HepG2 (cell line): ENCODE results near the gene ANKS4B. TPM values are rescaled to one million over a fixed set of nuclear protein-coding genes. Genes with fewer than 3 reads are reported as not detected.

ENCODE experiments used
- FOXA1 ChIP-seq, 2 experiments: fragments of 450-650 bp in 1 of 2; sonication (generic) in 1 of 2; formaldehyde crosslinking in 1 of 2; IDR thresholded peaks; 2 replicates each; pipeline versions ENCODE4 v1.4.0 to v1.6.1; 2016 to 2020; ENCODE audit warnings: missing genetic modification reagents in 1 of 2
- IKZF5 ChIP-seq: IDR thresholded peaks from 2 replicates; pipeline ENCODE4 v1.6.1; 2018; ENCODE audit warnings: missing genetic modification reagents, mild to moderate bottlenecking, missing compliant biosample characterization
- NPAS2 ChIP-seq: sonication (generic); formaldehyde crosslinking; IDR thresholded peaks from 2 replicates; pipeline ENCODE4 v1.8.0; 2022; ENCODE audit warnings: mild to moderate bottlenecking, missing genetic modification reagents, borderline replicate concordance
- PITX1 ChIP-seq: sonication (generic); formaldehyde crosslinking; IDR thresholded peaks from 2 replicates; pipeline ENCODE4 v1.5.1; 2020; ENCODE audit warnings: mild to moderate bottlenecking, missing genetic modification reagents
- TMF1 ChIP-seq: sonication (generic); formaldehyde crosslinking; IDR thresholded peaks from 2 replicates; pipeline ENCODE4 v1.8.1; 2022; ENCODE audit warnings: low read depth, missing genetic modification reagents
- ZFP37 ChIP-seq: sonication (generic); formaldehyde crosslinking; IDR thresholded peaks from 2 replicates; pipeline ENCODE4 v1.4.0; 2020; ENCODE audit warnings: missing genetic modification reagents, borderline replicate concordance
- ZKSCAN5 ChIP-seq: sonication (generic); formaldehyde crosslinking; IDR thresholded peaks from 2 replicates; pipeline ENCODE4 v1.5.1; 2020; ENCODE audit warnings: mild to moderate bottlenecking, missing genetic modification reagents
- ZNF670 ChIP-seq: sonication (generic); formaldehyde crosslinking; IDR thresholded peaks from 2 replicates; pipeline ENCODE4 v1.8.0; 2022; ENCODE audit warnings: mild to moderate bottlenecking, missing genetic modification reagents, borderline replicate concordance
- ZNF678 ChIP-seq: sonication (generic); formaldehyde crosslinking; IDR thresholded peaks from 2 replicates; pipeline ENCODE4 v1.4.0; 2020; ENCODE audit warnings: mild to moderate bottlenecking, missing genetic modification reagents
- polyA plus RNA-seq, 8 experiments: library from polyadenylated mRNA; depleted of rRNA in 3 of 8; stranded (reverse) in 7 of 8; unstranded in 1 of 8; fragments of >200 nt; fragmentation: Illumina TruSeq in 4 of 8; extraction: Trizol in 4 of 8; gene quantifications; 2 replicates each; pipeline versions ENCODE4 v1.2.1 to v1.2.3, GENCODE V29; 2011 to 2016; ENCODE audit warnings: low read depth in 4 of 8, missing spikeins in 1 of 8, mixed read lengths in 1 of 8; ENCODE audit not compliant: insufficient read depth in 1 of 8
- total RNA-seq, 5 experiments: library from RNA; depleted of rRNA; stranded (reverse); fragments of >200 nt; fragmentation: Illumina TruSeq; extraction: Trizol; gene quantifications; 2 replicates each; pipeline ENCODE4 v1.2.3, GENCODE V29; 2016; ENCODE audit warnings: low read depth in 1 of 5
- TF ChIP-seq, protein P1 (sequence below): sonication (generic); formaldehyde crosslinking; IDR thresholded peaks from 2 replicates; pipeline ENCODE4 v1.4.0; 2020; ENCODE audit warnings: missing genetic modification reagents
- TF ChIP-seq, protein P2 (sequence below): sonication (generic); formaldehyde crosslinking; IDR thresholded peaks from 2 replicates; pipeline ENCODE4 v1.5.1; 2020; ENCODE audit warnings: missing genetic modification reagents, mild to moderate bottlenecking, borderline replicate concordance
- TF ChIP-seq, protein P3 (sequence below), 2 experiments: IDR thresholded peaks; 2 replicates each; pipeline ENCODE4 v1.6.1; 2011 to 2012; ENCODE audit warnings: low read length in 2 of 2, borderline replicate concordance in 1 of 2, low read depth in 1 of 2, mild to moderate bottlenecking in 1 of 2, moderate library complexity in 1 of 2
- TF ChIP-seq, protein P4 (sequence below): sonication (generic); formaldehyde crosslinking; conservative IDR thresholded peaks from 2 replicates; pipeline ENCODE4 v1.4.0; 2020; ENCODE audit warnings: missing genetic modification reagents
- TF ChIP-seq, protein P5 (sequence below): sonication (generic); formaldehyde crosslinking; IDR thresholded peaks from 2 replicates; pipeline ENCODE4 v1.8.1; 2023; ENCODE audit warnings: mild to moderate bottlenecking, missing genetic modification reagents

The ANKS4B gene
- total and polyA plus RNA-seq, 2 of the 13 experiments (the other 11 are each of a cell fraction or from before 2014, with no cell fraction given), result 6.5 to 30.0 TPM

GRCh38 chr16:21222495-21223337 lies 10.8 kb upstream of the ANKS4B start (continued):
- TF ChIP-seq, protein P1, sequence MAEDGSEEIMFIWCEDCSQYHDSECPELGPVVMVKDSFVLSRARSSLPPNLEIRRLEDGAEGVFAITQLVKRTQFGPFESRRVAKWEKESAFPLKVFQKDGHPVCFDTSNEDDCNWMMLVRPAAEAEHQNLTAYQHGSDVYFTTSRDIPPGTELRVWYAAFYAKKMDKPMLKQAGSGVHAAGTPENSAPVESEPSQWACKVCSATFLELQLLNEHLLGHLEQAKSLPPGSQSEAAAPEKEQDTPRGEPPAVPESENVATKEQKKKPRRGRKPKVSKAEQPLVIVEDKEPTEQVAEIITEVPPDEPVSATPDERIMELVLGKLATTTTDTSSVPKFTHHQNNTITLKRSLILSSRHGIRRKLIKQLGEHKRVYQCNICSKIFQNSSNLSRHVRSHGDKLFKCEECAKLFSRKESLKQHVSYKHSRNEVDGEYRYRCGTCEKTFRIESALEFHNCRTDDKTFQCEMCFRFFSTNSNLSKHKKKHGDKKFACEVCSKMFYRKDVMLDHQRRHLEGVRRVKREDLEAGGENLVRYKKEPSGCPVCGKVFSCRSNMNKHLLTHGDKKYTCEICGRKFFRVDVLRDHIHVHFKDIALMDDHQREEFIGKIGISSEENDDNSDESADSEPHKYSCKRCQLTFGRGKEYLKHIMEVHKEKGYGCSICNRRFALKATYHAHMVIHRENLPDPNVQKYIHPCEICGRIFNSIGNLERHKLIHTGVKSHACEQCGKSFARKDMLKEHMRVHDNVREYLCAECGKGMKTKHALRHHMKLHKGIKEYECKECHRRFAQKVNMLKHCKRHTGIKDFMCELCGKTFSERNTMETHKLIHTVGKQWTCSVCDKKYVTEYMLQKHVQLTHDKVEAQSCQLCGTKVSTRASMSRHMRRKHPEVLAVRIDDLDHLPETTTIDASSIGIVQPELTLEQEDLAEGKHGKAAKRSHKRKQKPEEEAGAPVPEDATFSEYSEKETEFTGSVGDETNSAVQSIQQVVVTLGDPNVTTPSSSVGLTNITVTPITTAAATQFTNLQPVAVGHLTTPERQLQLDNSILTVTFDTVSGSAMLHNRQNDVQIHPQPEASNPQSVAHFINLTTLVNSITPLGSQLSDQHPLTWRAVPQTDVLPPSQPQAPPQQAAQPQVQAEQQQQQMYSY (CRISPR knock-in tag), result no peak
- TF ChIP-seq, protein P2, sequence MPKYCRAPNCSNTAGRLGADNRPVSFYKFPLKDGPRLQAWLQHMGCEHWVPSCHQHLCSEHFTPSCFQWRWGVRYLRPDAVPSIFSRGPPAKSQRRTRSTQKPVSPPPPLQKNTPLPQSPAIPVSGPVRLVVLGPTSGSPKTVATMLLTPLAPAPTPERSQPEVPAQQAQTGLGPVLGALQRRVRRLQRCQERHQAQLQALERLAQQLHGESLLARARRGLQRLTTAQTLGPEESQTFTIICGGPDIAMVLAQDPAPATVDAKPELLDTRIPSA (CRISPR knock-in tag), result no peak
- TF ChIP-seq ZNF678, result no peak
- TF ChIP-seq, protein P3, sequence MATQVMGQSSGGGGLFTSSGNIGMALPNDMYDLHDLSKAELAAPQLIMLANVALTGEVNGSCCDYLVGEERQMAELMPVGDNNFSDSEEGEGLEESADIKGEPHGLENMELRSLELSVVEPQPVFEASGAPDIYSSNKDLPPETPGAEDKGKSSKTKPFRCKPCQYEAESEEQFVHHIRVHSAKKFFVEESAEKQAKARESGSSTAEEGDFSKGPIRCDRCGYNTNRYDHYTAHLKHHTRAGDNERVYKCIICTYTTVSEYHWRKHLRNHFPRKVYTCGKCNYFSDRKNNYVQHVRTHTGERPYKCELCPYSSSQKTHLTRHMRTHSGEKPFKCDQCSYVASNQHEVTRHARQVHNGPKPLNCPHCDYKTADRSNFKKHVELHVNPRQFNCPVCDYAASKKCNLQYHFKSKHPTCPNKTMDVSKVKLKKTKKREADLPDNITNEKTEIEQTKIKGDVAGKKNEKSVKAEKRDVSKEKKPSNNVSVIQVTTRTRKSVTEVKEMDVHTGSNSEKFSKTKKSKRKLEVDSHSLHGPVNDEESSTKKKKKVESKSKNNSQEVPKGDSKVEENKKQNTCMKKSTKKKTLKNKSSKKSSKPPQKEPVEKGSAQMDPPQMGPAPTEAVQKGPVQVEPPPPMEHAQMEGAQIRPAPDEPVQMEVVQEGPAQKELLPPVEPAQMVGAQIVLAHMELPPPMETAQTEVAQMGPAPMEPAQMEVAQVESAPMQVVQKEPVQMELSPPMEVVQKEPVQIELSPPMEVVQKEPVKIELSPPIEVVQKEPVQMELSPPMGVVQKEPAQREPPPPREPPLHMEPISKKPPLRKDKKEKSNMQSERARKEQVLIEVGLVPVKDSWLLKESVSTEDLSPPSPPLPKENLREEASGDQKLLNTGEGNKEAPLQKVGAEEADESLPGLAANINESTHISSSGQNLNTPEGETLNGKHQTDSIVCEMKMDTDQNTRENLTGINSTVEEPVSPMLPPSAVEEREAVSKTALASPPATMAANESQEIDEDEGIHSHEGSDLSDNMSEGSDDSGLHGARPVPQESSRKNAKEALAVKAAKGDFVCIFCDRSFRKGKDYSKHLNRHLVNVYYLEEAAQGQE (IDR thresholded peaks at IDR 0.05; ENCODE audit: borderline replicate concordance in 1 of 2, low read depth in 1 of 2, low read length in 2 of 2), result no peak
- TF ChIP-seq FOXA1 (IDR thresholded peaks at IDR 0.05), result no peak
- TF ChIP-seq FOXA1 (CRISPR knock-in tag; IDR thresholded peaks at IDR 0.05), result peak; percentile 65; the same call in 1 of the 2 replicates
- no peak for TF ChIP-seq ZNF670 (CRISPR knock-in tag)
- TF ChIP-seq, protein P4, sequence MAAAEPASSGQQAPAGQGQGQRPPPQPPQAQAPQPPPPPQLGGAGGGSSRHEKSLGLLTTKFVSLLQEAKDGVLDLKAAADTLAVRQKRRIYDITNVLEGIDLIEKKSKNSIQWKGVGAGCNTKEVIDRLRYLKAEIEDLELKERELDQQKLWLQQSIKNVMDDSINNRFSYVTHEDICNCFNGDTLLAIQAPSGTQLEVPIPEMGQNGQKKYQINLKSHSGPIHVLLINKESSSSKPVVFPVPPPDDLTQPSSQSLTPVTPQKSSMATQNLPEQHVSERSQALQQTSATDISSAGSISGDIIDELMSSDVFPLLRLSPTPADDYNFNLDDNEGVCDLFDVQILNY (CRISPR knock-in tag), result no peak
- no peak for TF ChIP-seq TMF1
- TF ChIP-seq NPAS2 (CRISPR knock-in tag), result no peak
- TF ChIP-seq IKZF5 (CRISPR knock-in tag), result no peak
- no peak for TF ChIP-seq ZFP37 (CRISPR knock-in tag)
- TF ChIP-seq, protein P5, sequence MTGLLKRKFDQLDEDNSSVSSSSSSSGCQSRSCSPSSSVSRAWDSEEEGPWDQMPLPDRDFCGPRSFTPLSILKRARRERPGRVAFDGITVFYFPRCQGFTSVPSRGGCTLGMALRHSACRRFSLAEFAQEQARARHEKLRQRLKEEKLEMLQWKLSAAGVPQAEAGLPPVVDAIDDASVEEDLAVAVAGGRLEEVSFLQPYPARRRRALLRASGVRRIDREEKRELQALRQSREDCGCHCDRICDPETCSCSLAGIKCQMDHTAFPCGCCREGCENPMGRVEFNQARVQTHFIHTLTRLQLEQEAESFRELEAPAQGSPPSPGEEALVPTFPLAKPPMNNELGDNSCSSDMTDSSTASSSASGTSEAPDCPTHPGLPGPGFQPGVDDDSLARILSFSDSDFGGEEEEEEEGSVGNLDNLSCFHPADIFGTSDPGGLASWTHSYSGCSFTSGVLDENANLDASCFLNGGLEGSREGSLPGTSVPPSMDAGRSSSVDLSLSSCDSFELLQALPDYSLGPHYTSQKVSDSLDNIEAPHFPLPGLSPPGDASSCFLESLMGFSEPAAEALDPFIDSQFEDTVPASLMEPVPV (CRISPR knock-in tag), result no peak
- no peak for TF ChIP-seq ZKSCAN5 (CRISPR knock-in tag)
- peak; percentile 90 for TF ChIP-seq PITX1 (CRISPR knock-in tag)
